HepG2 (cell line): ENCODE measurements around the gene P2RY6. TPM values are rescaled to one million over a fixed set of nuclear protein-coding genes. Genes with fewer than 3 reads are reported as not detected.
A peak's percentile ranks its signal among the peaks of the same experiment; 100 is the strongest.

Source experiments
- CEBPZ ChIP-seq: IDR thresholded peaks from 2 replicates; pipeline ENCODE4 v1.6.1; 2012; ENCODE audit warnings: low read length, improper control_type of control experiment
- CTCF ChIP-seq: sonication (generic); formaldehyde crosslinking; IDR thresholded peaks from 2 replicates; pipeline ENCODE4 v1.5.0; 2020; ENCODE audit warnings: mild to moderate bottlenecking, missing genetic modification reagents, moderate library complexity
- SSRP1 ChIP-seq: IDR thresholded peaks from 2 replicates; pipeline ENCODE4 v1.6.1; 2016; ENCODE audit warnings: control low read depth
- STAG1 ChIP-seq: sonication (generic); formaldehyde crosslinking; IDR thresholded peaks from 2 replicates; pipeline ENCODE4 v1.4.0; 2020; ENCODE audit warnings: missing genetic modification reagents
- ZFP36 ChIP-seq: fragments of 150-350 bp; IDR thresholded peaks from 2 replicates; pipeline ENCODE4 v1.6.1; 2018; ENCODE audit warnings: borderline replicate concordance, low read length, low read depth; ENCODE audit not compliant: partially characterized antibody
- ZNF556 ChIP-seq: sonication (generic); formaldehyde crosslinking; IDR thresholded peaks from 2 replicates; pipeline ENCODE4 v1.4.0; 2020; ENCODE audit warnings: mild to moderate bottlenecking, missing genetic modification reagents, borderline replicate concordance
- polyA plus RNA-seq, 8 experiments: library from polyadenylated mRNA; depleted of rRNA in 3 of 8; stranded (reverse) in 7 of 8; unstranded in 1 of 8; fragments of >200 nt; fragmentation: Illumina TruSeq in 4 of 8; extraction: Trizol in 4 of 8; gene quantifications; 2 replicates each; pipeline versions ENCODE4 v1.2.1 to v1.2.3, GENCODE V29; 2011 to 2016; ENCODE audit warnings: low read depth in 4 of 8, missing spikeins in 1 of 8, mixed read lengths in 1 of 8; ENCODE audit not compliant: insufficient read depth in 1 of 8
- total RNA-seq, 5 experiments: library from RNA; depleted of rRNA; stranded (reverse); fragments of >200 nt; fragmentation: Illumina TruSeq; extraction: Trizol; gene quantifications; 2 replicates each; pipeline ENCODE4 v1.2.3, GENCODE V29; 2016; ENCODE audit warnings: low read depth in 1 of 5
- TF ChIP-seq, protein P1 (sequence below): sonication (generic); formaldehyde crosslinking; IDR thresholded peaks from 2 replicates; pipeline ENCODE4 v1.4.0; 2020; ENCODE audit warnings: missing genetic modification reagents
- TF ChIP-seq, protein P2 (sequence below): sonication (generic); formaldehyde crosslinking; IDR thresholded peaks from 2 replicates; pipeline ENCODE4 v1.5.1; 2020; ENCODE audit warnings: mild to moderate bottlenecking, missing genetic modification reagents, borderline replicate concordance
- TF ChIP-seq, protein P3 (sequence below): sonication (generic); formaldehyde crosslinking; IDR thresholded peaks from 2 replicates; pipeline ENCODE4 v1.4.0; 2020; ENCODE audit warnings: missing genetic modification reagents

Gene P2RY6
- total and polyA plus RNA-seq, 2 of the 13 experiments (the other 11 are each of a cell fraction or from before 2014, with no cell fraction given) = 0.09 to 0.29 TPM

GRCh38 chr11:73330569-73331093 lies 58.5 kb downstream of the P2RY6 start (continued):
- TF ChIP-seq, protein P1, sequence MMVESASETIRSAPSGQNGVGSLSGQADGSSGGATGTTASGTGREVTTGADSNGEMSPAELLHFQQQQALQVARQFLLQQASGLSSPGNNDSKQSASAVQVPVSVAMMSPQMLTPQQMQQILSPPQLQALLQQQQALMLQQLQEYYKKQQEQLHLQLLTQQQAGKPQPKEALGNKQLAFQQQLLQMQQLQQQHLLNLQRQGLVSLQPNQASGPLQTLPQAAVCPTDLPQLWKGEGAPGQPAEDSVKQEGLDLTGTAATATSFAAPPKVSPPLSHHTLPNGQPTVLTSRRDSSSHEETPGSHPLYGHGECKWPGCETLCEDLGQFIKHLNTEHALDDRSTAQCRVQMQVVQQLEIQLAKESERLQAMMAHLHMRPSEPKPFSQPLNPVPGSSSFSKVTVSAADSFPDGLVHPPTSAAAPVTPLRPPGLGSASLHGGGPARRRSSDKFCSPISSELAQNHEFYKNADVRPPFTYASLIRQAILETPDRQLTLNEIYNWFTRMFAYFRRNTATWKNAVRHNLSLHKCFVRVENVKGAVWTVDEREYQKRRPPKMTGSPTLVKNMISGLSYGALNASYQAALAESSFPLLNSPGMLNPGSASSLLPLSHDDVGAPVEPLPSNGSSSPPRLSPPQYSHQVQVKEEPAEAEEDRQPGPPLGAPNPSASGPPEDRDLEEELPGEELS (CRISPR knock-in tag) = no peak
- TF ChIP-seq, protein P2, sequence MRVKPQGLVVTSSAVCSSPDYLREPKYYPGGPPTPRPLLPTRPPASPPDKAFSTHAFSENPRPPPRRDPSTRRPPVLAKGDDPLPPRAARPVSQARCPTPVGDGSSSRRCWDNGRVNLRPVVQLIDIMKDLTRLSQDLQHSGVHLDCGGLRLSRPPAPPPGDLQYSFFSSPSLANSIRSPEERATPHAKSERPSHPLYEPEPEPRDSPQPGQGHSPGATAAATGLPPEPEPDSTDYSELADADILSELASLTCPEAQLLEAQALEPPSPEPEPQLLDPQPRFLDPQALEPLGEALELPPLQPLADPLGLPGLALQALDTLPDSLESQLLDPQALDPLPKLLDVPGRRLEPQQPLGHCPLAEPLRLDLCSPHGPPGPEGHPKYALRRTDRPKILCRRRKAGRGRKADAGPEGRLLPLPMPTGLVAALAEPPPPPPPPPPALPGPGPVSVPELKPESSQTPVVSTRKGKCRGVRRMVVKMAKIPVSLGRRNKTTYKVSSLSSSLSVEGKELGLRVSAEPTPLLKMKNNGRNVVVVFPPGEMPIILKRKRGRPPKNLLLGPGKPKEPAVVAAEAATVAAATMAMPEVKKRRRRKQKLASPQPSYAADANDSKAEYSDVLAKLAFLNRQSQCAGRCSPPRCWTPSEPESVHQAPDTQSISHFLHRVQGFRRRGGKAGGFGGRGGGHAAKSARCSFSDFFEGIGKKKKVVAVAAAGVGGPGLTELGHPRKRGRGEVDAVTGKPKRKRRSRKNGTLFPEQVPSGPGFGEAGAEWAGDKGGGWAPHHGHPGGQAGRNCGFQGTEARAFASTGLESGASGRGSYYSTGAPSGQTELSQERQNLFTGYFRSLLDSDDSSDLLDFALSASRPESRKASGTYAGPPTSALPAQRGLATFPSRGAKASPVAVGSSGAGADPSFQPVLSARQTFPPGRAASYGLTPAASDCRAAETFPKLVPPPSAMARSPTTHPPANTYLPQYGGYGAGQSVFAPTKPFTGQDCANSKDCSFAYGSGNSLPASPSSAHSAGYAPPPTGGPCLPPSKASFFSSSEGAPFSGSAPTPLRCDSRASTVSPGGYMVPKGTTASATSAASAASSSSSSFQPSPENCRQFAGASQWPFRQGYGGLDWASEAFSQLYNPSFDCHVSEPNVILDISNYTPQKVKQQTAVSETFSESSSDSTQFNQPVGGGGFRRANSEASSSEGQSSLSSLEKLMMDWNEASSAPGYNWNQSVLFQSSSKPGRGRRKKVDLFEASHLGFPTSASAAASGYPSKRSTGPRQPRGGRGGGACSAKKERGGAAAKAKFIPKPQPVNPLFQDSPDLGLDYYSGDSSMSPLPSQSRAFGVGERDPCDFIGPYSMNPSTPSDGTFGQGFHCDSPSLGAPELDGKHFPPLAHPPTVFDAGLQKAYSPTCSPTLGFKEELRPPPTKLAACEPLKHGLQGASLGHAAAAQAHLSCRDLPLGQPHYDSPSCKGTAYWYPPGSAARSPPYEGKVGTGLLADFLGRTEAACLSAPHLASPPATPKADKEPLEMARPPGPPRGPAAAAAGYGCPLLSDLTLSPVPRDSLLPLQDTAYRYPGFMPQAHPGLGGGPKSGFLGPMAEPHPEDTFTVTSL = no peak
- TF ChIP-seq ZFP36 (peak; percentile 88), SSRP1 (CRISPR knock-in tag) (no peak), CTCF (CRISPR knock-in tag) (peak; percentile 65), CEBPZ (no peak), STAG1 (CRISPR knock-in tag) (no peak), ZNF556 (CRISPR knock-in tag) (no peak)
- TF ChIP-seq, protein P3, sequence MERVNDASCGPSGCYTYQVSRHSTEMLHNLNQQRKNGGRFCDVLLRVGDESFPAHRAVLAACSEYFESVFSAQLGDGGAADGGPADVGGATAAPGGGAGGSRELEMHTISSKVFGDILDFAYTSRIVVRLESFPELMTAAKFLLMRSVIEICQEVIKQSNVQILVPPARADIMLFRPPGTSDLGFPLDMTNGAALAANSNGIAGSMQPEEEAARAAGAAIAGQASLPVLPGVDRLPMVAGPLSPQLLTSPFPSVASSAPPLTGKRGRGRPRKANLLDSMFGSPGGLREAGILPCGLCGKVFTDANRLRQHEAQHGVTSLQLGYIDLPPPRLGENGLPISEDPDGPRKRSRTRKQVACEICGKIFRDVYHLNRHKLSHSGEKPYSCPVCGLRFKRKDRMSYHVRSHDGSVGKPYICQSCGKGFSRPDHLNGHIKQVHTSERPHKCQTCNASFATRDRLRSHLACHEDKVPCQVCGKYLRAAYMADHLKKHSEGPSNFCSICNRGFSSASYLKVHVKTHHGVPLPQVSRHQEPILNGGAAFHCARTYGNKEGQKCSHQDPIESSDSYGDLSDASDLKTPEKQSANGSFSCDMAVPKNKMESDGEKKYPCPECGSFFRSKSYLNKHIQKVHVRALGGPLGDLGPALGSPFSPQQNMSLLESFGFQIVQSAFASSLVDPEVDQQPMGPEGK (CRISPR knock-in tag) = no peak
